Activated gamma-delta T cell treated with Interleukin-2 at 50 U/mL for 16 hours (primary cell): ENCODE measurements around the gene NID1.
"Not testable (repeated sequence)": the region's sequence is repeated elsewhere in the genome, so short reads cannot be mapped to it uniquely, and the experiment has no call there.

ENCODE experiments used
- DNase-seq: peaks from one replicate; pipeline ENCODE4 v3.0.0-alpha.2; 2020

NID1 gene

DNA sequence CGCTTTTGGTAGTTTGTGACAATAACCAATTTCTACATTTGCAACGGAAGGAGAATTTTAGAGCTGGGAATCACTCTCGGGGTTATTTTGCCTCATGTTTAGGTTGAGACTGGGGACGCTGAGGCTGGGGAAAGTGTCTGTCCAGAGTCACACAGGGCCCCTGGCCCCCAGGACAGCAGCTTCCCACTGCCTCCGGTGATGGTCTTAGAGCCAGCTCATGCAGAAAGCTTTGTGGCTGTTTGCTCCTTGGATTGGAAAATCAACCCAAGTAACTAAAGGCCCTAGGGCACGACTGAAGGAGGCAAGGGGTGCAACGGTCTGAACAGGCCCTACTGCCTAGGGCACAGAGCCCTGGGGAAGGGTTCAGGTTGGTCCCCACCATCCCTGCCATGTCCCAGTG, 72.0 kb downstream of the NID1 start:
- DNase-seq, result no peak

DNA sequence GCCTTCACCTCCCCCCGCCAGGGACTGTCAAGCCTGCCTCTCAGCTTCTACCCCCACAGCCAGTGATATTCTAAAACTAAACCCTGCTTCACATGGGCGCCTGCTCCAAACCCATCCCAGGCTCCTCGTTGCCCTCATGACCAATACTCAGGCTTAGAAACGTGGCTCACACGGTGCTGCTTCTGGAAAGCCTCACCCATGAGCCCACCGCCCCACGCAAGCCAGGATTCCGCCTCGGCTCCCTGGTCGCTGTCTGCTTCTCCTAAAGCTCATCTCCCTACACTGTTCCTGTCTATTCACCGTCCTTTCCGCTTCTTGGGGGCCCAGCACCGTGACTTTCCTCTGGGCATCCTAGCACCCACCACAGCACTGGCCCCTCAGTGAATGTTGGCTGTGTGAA, 72.5 kb downstream of the NID1 start:
- DNase-seq, result no peak

DNA sequence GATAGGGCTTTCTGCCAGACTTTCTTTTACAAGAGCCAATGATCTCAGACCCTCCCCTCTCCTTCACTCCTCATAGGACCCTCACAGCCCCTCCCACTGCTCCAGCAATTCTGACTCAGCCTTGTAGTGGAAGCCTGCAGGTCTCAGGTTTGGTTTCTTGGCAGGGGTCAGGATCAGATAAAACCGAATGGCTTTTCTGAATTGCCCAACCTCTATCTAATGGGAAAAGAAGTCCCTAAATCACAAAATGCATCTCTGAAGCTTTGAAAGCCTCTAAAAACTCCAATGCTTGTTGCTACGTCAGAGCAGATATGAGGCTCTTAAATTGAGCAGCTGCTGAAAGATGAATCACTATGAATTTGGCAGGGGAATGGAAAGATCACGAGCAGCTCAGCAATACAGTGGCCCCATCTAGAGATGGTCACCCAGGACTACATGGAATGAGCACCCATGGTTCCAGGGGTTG, 74.5 kb downstream of the NID1 start:
- DNase-seq, result no peak

DNA sequence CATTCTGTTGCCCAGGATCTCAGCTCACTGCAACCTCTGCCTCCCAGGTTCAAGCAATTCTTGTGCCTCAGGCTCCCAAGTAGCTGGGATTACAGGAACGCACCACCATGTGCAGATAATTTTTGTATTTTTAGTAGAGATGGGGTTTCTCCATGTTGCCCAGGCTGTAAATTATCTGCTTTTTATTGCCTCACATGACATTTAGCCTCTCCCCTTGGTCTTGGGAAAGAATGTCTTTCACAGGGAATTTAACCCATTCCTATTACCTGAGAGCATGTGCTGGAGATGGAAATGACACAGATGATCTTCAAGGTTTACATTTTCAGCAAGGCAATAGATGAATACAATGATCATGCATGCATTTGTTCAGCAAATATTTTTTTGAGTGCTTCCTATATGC, 75.8 kb downstream of the NID1 start:
- no peak for DNase-seq

DNA sequence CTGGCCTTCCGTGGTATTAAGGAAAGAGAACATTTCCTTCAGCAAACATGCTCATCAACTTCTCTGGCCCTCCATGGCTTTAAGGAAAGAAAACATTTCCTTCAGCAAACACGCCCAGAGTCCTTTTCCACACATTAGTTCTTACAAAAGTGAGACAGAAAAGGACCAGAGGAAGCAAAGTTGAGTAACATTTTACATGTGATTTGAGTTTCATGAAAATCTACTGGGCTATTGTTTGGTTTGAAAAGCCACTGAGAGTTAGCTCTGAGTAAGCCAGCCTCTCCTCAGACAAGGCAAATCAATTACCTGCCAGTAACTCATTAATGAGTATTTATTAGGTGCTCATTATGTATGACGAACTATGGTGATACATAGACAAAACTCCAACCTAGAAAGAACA, 78.0 kb downstream of the NID1 start:
- DNase-seq, result no peak

DNA sequence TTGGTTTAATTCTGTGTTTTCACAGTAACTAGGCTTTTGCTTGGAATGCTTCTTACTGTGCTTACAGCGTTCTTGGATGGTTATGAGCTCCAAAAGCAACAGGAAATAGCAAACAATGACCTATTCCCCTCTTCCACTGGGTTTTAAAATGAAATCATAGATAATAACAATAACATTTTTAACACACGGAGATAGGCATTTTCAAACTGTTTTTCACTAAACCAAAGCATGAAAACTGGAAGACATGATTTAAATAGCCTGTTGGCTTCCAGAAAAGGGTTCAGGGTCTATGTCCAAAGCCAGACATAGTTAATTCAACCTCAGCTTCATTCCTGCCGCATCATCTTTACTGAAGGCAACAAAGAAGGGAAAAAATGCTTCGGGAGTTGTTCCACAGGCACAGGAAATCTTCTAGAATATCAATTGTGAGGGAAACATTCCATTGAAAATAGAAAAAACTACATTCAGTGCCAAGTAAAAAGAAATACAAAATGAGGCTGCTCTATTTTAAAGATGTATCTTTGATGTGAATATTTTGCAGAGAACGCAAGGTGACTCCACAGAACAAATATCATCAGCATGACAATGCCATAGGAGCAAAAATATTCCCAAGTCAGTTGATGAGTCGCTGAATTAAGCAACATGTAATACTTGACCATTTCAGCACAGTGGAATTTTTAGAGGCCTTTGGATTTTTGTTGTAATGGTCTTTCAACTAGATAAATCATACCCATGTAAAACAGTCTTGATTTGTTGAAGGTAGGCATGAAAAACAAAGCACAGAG, 80.7 kb downstream of the NID1 start:
- no peak for DNase-seq

DNA sequence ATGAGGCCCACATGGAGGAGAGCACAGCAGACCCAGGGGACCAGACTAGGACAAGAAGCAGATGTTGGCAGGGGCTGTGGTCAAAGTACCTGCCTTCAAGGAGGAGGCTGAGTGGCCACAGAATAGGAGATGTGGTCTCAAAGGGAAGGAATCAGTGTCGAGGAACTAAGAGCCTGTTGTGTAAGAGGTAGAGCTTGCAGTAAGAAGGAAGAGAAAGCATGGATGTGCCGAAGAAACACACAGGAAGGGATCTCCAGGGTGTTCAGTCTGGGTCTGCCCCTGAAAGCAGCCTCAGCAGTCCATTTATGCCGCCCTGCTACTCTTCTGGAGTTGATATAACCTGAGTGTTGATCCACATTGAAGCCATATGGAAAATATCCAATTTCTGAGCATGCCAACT, 83.9 kb downstream of the NID1 start:
- DNase-seq, result no peak

DNA sequence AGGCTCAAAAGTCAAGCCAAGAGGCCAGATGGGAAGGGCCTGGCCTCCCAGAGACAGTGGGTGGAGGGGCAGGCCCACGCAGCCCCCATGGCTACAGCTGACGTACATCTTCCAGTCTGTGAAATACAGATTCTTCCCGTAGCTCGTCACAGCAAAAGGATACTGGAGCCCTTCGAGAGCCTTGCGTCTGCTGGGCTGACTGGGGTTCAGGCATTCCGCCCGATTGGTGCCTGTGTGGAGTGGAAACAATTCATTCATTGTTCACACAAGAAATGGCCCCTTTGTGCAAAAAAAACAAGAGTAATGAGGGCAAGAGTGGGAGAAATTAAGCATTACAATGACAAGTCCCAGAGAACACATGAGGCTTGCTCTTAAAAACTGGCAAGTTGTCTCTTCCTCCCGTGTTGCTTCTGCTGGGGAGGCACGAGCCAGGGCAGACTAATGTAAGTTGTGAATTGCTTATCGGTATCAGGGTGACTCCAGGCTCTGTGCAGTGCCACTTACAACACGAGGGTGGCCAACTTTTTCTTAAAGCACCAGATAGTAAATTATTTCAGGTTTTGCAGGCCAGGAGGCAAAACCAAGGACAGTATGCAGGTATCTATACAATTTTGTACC, 85.1 kb downstream of the NID1 start:
- no peak for DNase-seq

DNA sequence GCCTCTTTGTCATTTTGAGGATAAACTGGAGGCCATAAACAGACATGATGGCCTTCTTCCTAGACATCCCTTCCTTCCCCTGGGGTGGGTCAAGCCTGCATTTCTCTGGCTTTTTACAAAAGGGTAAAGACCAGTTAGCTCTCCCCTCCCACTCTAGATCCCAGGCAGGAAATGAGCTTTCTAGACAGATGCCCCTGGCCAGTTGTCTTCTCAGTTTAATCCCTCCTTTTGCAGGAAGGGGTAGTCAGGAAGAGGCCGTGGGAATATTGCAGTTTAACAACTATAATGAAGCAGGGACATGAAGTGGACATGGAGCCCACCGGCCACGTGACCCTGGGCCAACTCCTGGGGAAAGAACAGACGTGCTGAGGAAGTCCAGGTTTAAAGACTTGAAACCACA, 85.7 kb downstream of the NID1 start:
- no peak for DNase-seq

DNA sequence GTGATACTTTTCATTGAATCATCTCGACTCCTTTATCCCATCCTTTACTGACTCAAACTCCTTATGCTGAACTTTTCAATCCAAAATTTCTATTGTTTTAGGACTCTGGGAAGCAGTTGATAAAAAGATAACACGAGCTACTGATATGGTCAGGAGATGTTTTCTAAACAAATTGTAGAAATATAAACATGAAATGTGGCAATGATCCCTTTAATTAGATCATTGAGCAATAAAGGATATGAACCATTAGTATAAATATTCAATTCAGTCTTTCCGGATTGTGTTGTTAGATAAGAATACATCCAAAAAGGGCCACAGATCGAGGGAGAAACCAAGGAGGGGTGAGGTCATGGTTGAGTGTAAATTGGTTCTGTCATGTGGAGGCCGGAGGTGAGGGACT, 88.4 kb downstream of the NID1 start:
- DNase-seq, result no peak

DNA sequence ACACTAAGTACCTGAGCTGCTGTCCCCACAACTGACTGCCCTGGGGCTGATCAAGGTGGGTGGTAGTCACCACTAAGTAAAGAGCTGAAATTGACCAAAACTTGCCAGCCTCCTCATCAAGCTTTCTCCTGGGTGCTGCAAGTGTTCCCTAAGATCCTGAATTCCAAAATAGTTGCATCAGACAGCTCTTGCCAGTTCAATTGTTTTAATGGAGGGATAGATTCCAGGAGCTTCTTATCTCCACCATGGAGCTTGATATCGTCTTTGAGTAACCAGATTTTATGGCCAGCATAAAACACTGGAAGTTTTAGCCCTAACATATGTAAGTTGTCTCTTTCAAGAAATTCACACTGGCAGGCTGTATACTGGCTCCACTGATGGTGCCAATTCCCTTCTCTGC, 90.3 kb downstream of the NID1 start:
- no peak for DNase-seq

DNA sequence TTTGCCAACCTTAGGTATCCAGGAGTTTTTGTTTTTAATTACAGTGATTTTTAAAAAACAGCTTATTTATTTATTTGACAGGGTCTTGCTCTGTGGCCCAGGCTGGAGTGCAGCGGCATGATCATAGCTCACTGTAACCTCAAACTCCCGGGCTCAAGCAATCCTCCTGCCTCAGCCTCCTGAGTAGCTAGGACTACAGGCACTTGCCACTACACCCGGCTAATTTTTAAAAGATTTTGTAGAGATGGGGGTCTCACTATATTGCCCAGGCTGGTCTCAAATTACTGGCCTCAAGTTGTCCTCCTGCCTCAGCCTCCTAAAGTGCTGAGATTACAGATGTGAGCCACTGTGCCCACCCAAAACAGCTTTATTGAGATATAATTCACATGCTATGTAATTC, 92.2 kb downstream of the NID1 start:
- not testable (repeated sequence) for DNase-seq

DNA sequence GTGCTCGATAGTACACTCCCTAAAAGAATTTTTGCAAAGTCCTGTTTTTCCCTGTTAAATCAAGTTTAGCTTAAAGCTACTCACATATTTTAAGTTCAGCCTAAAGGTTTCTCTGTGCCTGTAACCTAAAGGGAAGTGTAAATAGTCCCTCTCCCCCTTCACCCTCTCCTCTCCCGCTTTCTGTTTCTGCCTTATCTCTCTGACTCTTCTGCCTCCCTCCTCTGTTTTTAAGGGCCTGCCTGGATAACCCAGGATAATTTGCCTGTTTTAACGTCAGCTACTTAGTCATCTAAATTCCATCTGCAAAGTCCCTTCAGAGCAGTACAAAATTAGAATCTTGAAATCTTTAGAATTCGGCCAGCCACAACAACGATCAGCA, 92.6 kb downstream of the NID1 start:
- DNase-seq, result no peak

DNA sequence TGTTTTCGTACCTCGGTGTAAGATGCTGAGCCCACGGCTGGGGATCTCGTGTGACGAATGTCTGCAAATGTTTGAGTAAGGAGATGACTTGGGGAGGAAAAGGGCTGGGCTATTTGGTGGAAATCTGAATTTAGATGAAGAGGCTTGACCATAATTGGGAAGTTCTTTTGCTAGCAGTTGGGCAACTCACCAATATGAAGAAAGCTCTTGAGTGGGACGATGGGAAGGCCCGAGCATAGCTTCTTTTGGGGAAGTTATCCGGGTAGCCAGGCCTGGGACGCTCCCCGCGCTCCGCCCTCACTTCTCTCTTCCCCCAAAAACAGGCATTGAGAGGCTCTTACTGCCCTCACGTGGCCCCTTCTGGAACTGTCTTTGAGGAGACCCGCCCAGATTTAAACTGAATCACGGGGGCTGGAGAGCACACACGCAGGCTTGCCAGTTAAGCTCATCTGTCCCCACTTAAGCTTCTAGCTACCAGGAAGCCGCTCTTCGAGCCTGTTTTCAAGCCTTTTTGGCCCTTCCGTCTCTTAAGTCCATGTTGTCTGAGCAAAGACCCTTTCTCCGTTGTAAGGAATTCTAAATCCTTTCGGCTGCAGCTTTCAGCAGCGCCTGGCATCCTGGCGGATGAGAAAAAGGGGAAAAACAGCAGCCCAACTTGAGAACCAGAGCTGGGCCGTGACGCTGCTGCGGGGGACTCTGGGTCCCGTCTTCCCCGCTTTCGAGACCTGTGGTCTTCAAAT, 93.1 kb downstream of the NID1 start:
- DNase-seq, result peak; percentile 87

DNA sequence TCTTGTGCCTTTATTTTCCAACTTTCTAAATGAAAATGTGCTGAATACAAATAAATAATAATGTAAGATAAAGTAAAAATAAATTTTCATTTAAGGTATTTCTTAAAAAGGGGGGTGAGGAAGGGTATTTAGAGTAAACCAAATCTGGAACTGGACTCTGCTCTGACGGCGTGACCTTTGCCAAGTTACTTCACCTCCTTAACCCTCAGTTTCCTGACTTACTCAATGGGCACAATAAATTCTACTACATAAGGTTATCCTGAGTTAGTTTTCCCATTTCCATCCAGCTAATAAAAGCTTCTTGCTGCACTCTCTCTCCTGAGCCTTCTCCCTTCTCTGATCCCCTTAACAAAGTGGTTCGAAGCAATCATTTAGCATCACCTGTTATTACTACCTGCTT, 93.9 kb downstream of the NID1 start:
- DNase-seq, result no peak

DNA sequence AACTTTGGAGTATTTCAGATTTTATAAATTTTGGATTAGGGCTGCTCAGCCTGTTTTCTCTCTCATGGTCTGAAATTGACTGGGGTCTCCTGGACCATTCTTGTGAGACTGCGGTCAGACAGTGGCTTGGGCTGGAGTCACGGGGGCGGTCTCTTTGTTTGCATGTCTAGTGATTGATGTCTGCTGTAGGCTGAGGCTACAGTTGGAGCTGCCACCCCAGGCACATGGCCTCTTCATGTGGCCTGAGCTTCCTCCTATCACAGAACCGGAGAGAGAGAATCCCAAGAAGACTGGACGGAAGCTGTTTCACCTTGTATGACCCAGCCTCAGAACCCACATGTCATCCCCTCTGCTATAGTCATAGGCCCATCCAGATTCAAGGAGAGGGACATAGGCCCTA, 96.1 kb downstream of the NID1 start:
- no peak for DNase-seq

DNA sequence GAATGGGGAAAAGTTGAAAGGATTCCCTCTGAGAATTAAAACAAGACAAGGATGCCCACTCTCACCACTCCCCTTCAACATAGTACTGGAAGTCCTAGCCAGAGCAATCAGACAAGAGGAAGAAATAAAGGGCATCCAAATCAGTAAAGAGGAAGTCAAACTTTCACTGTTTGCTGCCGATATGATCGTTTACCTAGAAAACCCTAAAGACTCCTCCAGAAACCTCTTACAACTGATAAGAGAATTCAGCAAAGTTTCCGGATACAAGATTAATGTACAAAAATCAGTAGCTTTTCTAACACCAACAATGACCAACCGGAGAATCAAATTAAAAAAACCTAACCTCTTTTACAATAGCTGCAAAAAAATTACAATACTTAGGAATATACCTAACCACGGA, 98.8 kb downstream of the NID1 start:
- not testable (repeated sequence) for DNase-seq

DNA sequence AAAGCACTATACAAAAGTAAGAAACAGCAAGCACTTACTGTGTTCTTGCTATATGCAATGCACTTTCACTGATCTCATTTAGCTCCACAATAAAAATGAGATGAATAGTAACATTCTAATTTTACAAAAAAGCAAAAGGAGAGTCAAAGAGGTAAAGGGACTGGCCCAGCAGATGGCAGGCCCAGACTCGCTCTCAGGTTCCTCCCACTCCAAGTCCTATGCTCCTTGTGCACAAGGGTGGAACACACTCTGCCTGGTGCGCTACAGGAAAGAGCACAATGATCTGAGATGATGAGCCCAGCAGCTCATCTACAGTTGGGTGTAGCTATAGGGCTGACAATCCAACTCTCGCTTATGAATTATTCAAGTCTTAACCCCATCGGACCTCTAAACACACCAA, 104.1 kb downstream of the NID1 start:
- DNase-seq, result no peak

DNA sequence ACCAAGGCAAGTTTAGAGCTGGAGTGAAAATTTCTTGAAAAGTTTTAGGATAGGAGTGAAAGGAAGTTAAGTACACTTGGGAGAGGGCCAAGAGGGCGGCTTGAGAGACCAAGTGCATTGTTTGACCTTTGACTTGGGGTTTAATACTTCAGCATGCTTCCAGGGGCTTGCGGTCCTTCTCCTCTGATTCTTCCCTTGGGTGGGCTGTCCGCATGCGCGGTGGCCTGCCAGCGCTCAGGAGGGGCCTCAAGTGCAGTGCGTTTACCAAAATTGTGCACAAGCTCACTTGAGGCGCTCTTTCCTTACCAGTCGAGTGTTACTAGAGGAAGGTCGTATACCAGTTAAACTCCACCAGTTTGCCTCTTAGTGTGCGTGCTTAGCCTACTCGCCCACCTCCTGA, 106.9 kb downstream of the NID1 start:
- DNase-seq, result no peak

DNA sequence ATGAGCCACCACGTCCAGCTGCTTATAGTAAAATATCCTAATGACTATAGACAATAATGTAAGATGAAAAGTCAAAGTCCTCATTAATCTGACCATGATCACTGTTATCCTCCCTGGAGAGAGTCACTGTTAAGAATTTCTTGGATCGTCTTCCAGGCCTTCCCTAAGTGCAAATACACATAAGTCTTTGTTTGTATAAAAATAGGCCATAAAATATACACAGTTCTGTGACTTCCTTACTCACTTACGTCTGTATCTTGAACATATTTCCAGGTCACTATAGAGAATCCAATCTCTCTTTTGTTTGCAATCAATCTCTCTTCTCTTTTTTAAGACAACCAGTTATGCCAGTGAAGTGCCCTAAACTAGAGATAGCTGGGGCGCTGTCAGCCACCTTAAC, 109.1 kb downstream of the NID1 start:
- no peak for DNase-seq

DNA sequence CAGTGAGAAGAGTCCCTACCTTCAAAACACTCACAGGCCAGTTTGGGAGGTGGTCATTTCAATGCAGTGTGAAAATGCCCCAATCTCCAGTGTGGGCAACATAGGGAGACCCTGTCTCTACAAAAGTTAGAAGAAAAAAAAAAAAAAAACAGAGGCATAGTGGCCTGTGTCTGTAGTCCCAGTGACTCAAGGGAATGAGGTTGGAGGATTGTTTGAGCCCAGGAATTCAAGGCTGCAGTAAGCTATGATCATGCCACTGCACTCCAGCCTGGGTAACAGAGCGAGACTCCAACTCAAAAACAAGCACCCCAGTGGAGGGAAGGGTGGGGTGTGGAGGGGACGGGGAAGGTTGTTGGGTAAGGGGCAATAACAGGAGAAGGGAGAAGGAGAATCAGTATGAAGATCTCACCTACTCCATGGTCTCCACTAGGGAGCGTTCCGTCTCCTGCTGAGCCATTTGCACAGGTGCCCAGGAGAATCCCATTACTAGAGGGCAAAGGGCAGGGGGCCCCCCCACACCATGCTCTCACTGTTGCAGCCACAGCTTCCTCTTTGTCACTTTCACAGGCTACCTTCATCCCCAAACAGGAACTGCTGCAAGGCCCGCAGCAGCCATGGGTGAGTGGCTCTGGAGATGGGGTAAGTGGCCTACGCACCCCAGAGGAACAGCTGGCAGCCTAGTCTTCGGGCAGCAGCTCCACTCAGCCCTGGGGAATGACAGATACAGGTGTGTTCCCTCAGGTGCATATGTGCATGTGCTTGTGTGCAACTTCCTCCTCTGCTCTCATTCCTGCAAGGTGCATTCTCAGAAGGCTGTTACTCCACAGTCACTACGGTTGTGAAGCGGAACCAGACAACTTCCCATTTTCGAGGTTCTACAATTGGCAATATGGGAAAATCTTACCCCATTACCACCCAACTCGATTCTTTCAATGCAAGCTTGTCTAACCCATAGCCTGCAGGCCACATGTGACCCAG, 110.3 kb downstream of the NID1 start:
- DNase-seq, result peak; percentile 55

DNA sequence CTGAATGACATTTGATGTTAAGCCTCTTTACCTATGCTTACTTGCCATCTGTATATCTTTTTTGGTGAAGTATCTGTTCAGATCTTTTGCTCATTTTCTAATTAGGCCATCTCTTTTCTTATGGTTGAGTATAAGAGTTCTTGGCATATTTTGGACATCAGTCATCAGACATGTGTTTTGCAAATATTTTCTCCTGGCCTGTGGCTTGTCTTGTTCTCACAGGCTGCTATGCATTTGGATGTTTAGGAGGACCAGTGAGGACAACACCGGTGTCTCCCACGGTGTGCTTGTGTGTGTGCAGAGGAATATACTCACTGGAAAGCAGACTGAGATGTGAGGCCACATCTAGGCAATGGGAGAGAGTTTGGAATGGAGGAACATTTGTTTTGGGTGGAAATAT, 111.1 kb downstream of the NID1 start:
- DNase-seq, result no peak
